Right ventricle myocardium superior (tissue), 1 donor: ENCODE measurements around the gene POMC. TPM values are rescaled to one million over a fixed set of nuclear protein-coding genes. Genes with fewer than 3 reads are reported as not detected.
"Not testable (repeated sequence)": the region's sequence is repeated elsewhere in the genome, so short reads cannot be mapped to it uniquely, and the experiment has no call there.

Source experiments
- ATAC-seq: fragments of 200-7000 bp; cut with Tn5 transposase; one replicate; pipeline ENCODE4 v1.9.1; 2020; ENCODE audit warnings: mild to moderate bottlenecking; ENCODE audit not compliant: poor library complexity
- DNase-seq: peaks from one replicate; pipeline ENCODE4 v3.0.0-alpha.2; 2020
- intact Hi-C: fragments of 100-400 bp; cut with DNase I; formaldehyde crosslinking; loops from one replicate; pipeline ENCODE4 v1.11.2; 2022
- total RNA-seq: library from RNA; stranded (reverse); fragmentation: NEBNext Ultra II Directional; extraction: Animal tissue kit (Norgen Biotek cat#: 25700); gene quantifications from one replicate; pipeline ENCODE4 v1.2.1, GENCODE V29; 2021
- donor health status: DM: no; HTN: yes; CAD: no; lungs with severe emphysema.

POMC gene
- total RNA-seq, 1 donor from 2014 or later = 9.2 TPM

- intact Hi-C loops, ATAC-seq, DNase-seq: not testable (repeated sequence)
These were observed 17.4 kb downstream of the POMC start for GRCh38 chr2:25150993-25151392.

- no peak for ATAC-seq
- intact Hi-C loops = no loop called here
- DNase-seq = no peak
These were observed 18.7 kb downstream of the POMC start for GRCh38 chr2:25149646-25150045.

- intact Hi-C loops = no loop called here
- no peak for DNase-seq
- ATAC-seq = no peak
These were observed 21.5 kb downstream of the POMC start for GRCh38 chr2:25146896-25147295.

- ATAC-seq = no peak
- intact Hi-C loops = no loop called here
- no peak for DNase-seq
These were observed 22.6 kb downstream of the POMC start for GRCh38 chr2:25145803-25146202.

GRCh38 chr2:25141120-25141519 lies 27.3 kb downstream of the POMC start:
- intact Hi-C loops = no loop called here
- no peak for ATAC-seq
- no peak for DNase-seq

- ATAC-seq, intact Hi-C loops, DNase-seq: not testable (repeated sequence)
These were observed 27.8 kb downstream of the POMC start for GRCh38 chr2:25140535-25140934.

- intact Hi-C loops = no loop called here
- no peak for DNase-seq
- no peak for ATAC-seq
These were observed 35.7 kb downstream of the POMC start for GRCh38 chr2:25132693-25133092.

- intact Hi-C loops = no loop called here
- ATAC-seq (no peak), DNase-seq (no peak)
These were observed 36.1 kb downstream of the POMC start for GRCh38 chr2:25132299-25132635.

- ATAC-seq = peak; percentile 33
- intact Hi-C loops = no loop called here
These were observed 36.6 kb downstream of the POMC start for GRCh38 chr2:25131567-25132298.

GRCh38 chr2:25131253-25131566 lies 37.2 kb downstream of the POMC start:
- intact Hi-C loops = no loop called here
- DNase-seq (no peak), ATAC-seq (no peak)

More at GRCh38 chr2:25131567-25132298, 36.6 kb downstream of the POMC start:
- DNase-seq = no peak

GRCh38 chr2:25129901-25130520 lies 38.4 kb downstream of the POMC start:
- intact Hi-C loops = loop anchor here (1.0 to 10.0 kb wide), 2 partner anchors 85 to 155 kb away; partner anchors contain the start of gene EFR3B
- DNase-seq (no peak), ATAC-seq (no peak)

GRCh38 chr2:25127646-25128045 lies 40.7 kb downstream of the POMC start:
- no peak for ATAC-seq
- intact Hi-C loops = loop anchor here (10.0 kb wide), 1 partner anchor 83 kb away; the partner anchor contains the start of gene EFR3B
- no peak for DNase-seq

GRCh38 chr2:25127071-25127470 lies 41.3 kb downstream of the POMC start:
- not testable (repeated sequence) for ATAC-seq, DNase-seq
- intact Hi-C loops = loop anchor here (10.0 kb wide), 1 partner anchor 82 kb away; the partner anchor contains the start of gene EFR3B

GRCh38 chr2:25125976-25126375 lies 42.4 kb downstream of the POMC start:
- ATAC-seq (no peak), DNase-seq (no peak)
- intact Hi-C loops = loop anchor here (10.0 kb wide), 1 partner anchor 81 kb away; the partner anchor contains the start of gene EFR3B

- DNase-seq (no peak), ATAC-seq (no peak)
- intact Hi-C loops = loop anchor here (10.0 kb wide), 1 partner anchor 80 kb away; the partner anchor contains the start of gene EFR3B
These were observed 43.2 kb downstream of the POMC start for GRCh38 chr2:25125189-25125588.

- ATAC-seq (no peak), DNase-seq (no peak)
- intact Hi-C loops = loop anchor here (10.0 kb wide), 1 partner anchor 79 kb away; the partner anchor contains the start of gene EFR3B
These were observed 44.7 kb downstream of the POMC start for GRCh38 chr2:25123682-25124081.

- DNase-seq = no peak
- no peak for ATAC-seq
- intact Hi-C loops = loop anchor here (10.0 kb wide), 1 partner anchor 78 kb away; the partner anchor contains the start of gene EFR3B
These were observed 46.0 kb downstream of the POMC start for GRCh38 chr2:25122367-25122766.

GRCh38 chr2:25119263-25119662 lies 49.1 kb downstream of the POMC start:
- DNase-seq = no peak
- intact Hi-C loops = no loop called here
- no peak for ATAC-seq

GRCh38 chr2:25116956-25117355 lies 51.4 kb downstream of the POMC start:
- DNase-seq (no peak), ATAC-seq (no peak)
- intact Hi-C loops = no loop called here

- ATAC-seq = no peak
- no peak for DNase-seq
- intact Hi-C loops = no loop called here
These were observed 52.5 kb downstream of the POMC start for GRCh38 chr2:25115902-25116301.
